Gastrocnemius medialis (tissue), 4 donors: ENCODE measurements around the gene KLHDC10.
"Not testable (repeated sequence)": the region's sequence is repeated elsewhere in the genome, so short reads cannot be mapped to it uniquely, and the experiment has no call there.

Source experiments
- POLR2A ChIP-seq, 2 donors: fragments of 450-650 bp; IDR thresholded peaks; one replicate each; pipeline ENCODE4 v1.6.1; 2017; ENCODE audit warnings: antibody characterized with exemption in 2 of 2, mild to moderate bottlenecking in 2 of 2, moderate library complexity in 2 of 2
- TF ChIP-seq, protein P1 (sequence below), 5 experiments: fragments of 450-650 bp in 3 of 5; fragments of 200-600 bp in 2 of 5; sonication (generic) in 2 of 5; IDR thresholded peaks in 4 of 5; conservative IDR thresholded peaks in 1 of 5; 1 replicate in 4 of 5; 2 replicates in 1 of 5; pipeline ENCODE4 v1.5.1; 2016 to 2019; ENCODE audit warnings: antibody characterized with exemption in 5 of 5, mild to moderate bottlenecking in 3 of 5, moderate library complexity in 3 of 5

GRCh38 chr7:130085235-130085634 is 14.9 kb downstream of the KLHDC10 start:
- TF ChIP-seq, protein P1, sequence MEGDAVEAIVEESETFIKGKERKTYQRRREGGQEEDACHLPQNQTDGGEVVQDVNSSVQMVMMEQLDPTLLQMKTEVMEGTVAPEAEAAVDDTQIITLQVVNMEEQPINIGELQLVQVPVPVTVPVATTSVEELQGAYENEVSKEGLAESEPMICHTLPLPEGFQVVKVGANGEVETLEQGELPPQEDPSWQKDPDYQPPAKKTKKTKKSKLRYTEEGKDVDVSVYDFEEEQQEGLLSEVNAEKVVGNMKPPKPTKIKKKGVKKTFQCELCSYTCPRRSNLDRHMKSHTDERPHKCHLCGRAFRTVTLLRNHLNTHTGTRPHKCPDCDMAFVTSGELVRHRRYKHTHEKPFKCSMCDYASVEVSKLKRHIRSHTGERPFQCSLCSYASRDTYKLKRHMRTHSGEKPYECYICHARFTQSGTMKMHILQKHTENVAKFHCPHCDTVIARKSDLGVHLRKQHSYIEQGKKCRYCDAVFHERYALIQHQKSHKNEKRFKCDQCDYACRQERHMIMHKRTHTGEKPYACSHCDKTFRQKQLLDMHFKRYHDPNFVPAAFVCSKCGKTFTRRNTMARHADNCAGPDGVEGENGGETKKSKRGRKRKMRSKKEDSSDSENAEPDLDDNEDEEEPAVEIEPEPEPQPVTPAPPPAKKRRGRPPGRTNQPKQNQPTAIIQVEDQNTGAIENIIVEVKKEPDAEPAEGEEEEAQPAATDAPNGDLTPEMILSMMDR (IDR thresholded peaks at IDR 0.05 in 4 of 5, conservative IDR thresholded peaks at IDR 0.05 in 1 of 5): not testable (repeated sequence)
- TF ChIP-seq POLR2A (IDR thresholded peaks at IDR 0.05): not testable (repeated sequence)
